Measurements from ENCODE around the gene SFRP4. TPM values are rescaled to one million over a fixed set of nuclear protein-coding genes. Genes with fewer than 3 reads are reported as not detected.

Gene SFRP4
- total and polyA plus RNA-seq, 9 of the 15 experiments (the other 6 are each of a cell fraction or from before 2014, with no cell fraction given), result not detected

- H3K4me3 ChIP-seq, result no peak overlapping the region
- TF ChIP-seq FOSL1 (tag; conservative IDR thresholded peaks at IDR 0.05), result no peak
- TF ChIP-seq NFE2L1 (tag; IDR thresholded peaks at IDR 0.05; ENCODE audit: borderline replicate concordance, low read depth), result no peak
- no peak for TF ChIP-seq CHD4 (IDR thresholded peaks at IDR 0.05; ENCODE audit: insufficient read depth, insufficient replicate concordance, low read depth, low read length, poor library complexity, severe bottlenecking)
- TF ChIP-seq ZNF174 (CRISPR knock-in tag; IDR thresholded peaks at IDR 0.05), result no peak
- TF ChIP-seq TRIM24 (IDR thresholded peaks at IDR 0.05), result no peak
- intact Hi-C loops (cut with micrococcal nuclease), result no loop called here
- no peaks in the 10 kb centered on the region; a peak in 1 of 5 replicates for H3K27me3 ChIP-seq (ENCODE audit: control insufficient read depth in 2 of 2, insufficient read depth in 2 of 2, low read length in 2 of 2)
- ChIA-PET POLR2A (interaction anchor here (0.8 kb wide), 1 partner anchor 10 kb away, joined by 3 read pairs; no protein-coding TSS in a partner anchor), CTCF (ENCODE audit: low intra/inter-chr PET ratio) (no interaction called here)
- no peaks in the 10 kb centered on the region for H4K20me1 ChIP-seq (replicated peaks; ENCODE audit: control insufficient read depth, insufficient read depth, low read length)
- H3K9ac ChIP-seq (ENCODE audit: insufficient read depth in 1 of 2, low read depth in 2 of 2, low read length in 2 of 2), result no peak overlapping the region; a peak in 1 of 4 replicates
- no peaks in the 10 kb centered on the region for H3K9me3 ChIP-seq (replicated peaks; ENCODE audit: control insufficient read depth, insufficient read depth, low read depth, low read length)
- no peak overlapping the region for H3K4me2 ChIP-seq (ENCODE audit: insufficient read depth, low read length)
- no peaks in the 10 kb centered on the region for H3K79me2 ChIP-seq (ENCODE audit: control insufficient read depth, insufficient read depth, low read length)
- BruUV-seq (replicated peaks), result no TSS peak
- DNase-seq (ENCODE audit: extremely low read depth in 1 of 4, low spot score in 3 of 4), result no peak
- H3K4me1 ChIP-seq (replicated peaks in 1 of 2; ENCODE audit: control insufficient read depth in 2 of 2, insufficient read depth in 2 of 2, low read length in 2 of 2), result peaks cover 0 to 5% of the 10 kb centered on the region in 2 experiments; a peak in 2 of 5 replicates
- H3K27ac ChIP-seq (ENCODE audit: extremely low read depth, low read depth, low read length), result no peak overlapping the region
- H3K9me1 ChIP-seq (ENCODE audit: control insufficient read depth, insufficient read depth, low read length), result no peaks in the 10 kb centered on the region
- in situ Hi-C loops (cut with MboI), result no loop called here
- WGBS (ENCODE audit: insufficient coverage, low coverage, missing lambda C conversion rate), result 33% methylated on average over 7 of the region's 7 CpGs
- H3K36me3 ChIP-seq (ENCODE audit: control insufficient read depth, insufficient read depth, low read length), result no peaks in the 10 kb centered on the region
- no peak overlapping the region for H2AFZ ChIP-seq (ENCODE audit: low read depth, low read length)
- no peak for FAIRE-seq
- no peak; the same call in 2 of the 3 replicates for ATAC-seq
Measured at GRCh38 chr7:37947138-37947940, 30.7 kb upstream of the SFRP4 start.
